ENCODE results near the gene NFATC4.

Gene NFATC4

GRCh38 chr14:24364841-24365240 lies 3.1 kb upstream of the NFATC4 start:
- no peak for TF ChIP-seq CTCF (conservative IDR thresholded peaks at IDR 0.05)
- peak overlapping the region; percentile 91 for H3K27ac ChIP-seq

GRCh38 chr14:24365600-24366412 lies 2.2 kb upstream of the NFATC4 start:
- peak overlapping the region; percentile 91 for H3K27ac ChIP-seq
- TF ChIP-seq CTCF (conservative IDR thresholded peaks at IDR 0.05), result peak; percentile 74

GRCh38 chr14:24366413-24366720 lies 1.6 kb upstream of the NFATC4 start:
- no peak for TF ChIP-seq CTCF (conservative IDR thresholded peaks at IDR 0.05)
- peak overlapping the region; percentile 91 for H3K27ac ChIP-seq

GRCh38 chr14:24366721-24367513 lies 1.1 kb upstream of the NFATC4 start:
- no peak for TF ChIP-seq CTCF (conservative IDR thresholded peaks at IDR 0.05)
- peak overlapping the region; percentile 91 for H3K27ac ChIP-seq

GRCh38 chr14:24368212-24368561 lies 203 bp downstream of the NFATC4 start:
- peak overlapping the region; percentile 91; the same call in 1 of the 2 replicates for H3K27ac ChIP-seq
- no peak for TF ChIP-seq CTCF (conservative IDR thresholded peaks at IDR 0.05)

- H3K27ac ChIP-seq, result no peak overlapping the region
- TF ChIP-seq CTCF (conservative IDR thresholded peaks at IDR 0.05), result no peak
These were observed 723 bp downstream of the NFATC4 start for GRCh38 chr14:24368562-24369252.

GRCh38 chr14:24369463-24369862 lies 1.5 kb downstream of the NFATC4 start:
- no peak for TF ChIP-seq CTCF (conservative IDR thresholded peaks at IDR 0.05)
- H3K27ac ChIP-seq, result no peak overlapping the region
